DMS 273 (cell line): ENCODE results near the gene APOA1.

Experiments used
- DNase-seq: peaks from one replicate; lab custom pipeline; 2025; ENCODE audit not compliant: unreplicated experiment; lab: John Stamatoyannopoulos, UW

Gene APOA1

GRCh38 chr11:116791002-116791812, 46.2 kb downstream of the APOA1 start:
- peak; percentile 75 for DNase-seq

GRCh38 chr11:116790167-116791001, 47.0 kb downstream of the APOA1 start:
- no peak for DNase-seq

GRCh38 chr11:116788975-116789374, 48.4 kb downstream of the APOA1 start:
- no peak for DNase-seq

- DNase-seq = no peak
Observed at GRCh38 chr11:116788534-116788933, 48.9 kb downstream of the APOA1 start.

GRCh38 chr11:116787786-116788486, 49.5 kb downstream of the APOA1 start, which contains the start of gene ZPR1:
ZPR1 (minus strand) TSS chr11:116788023; CDS start chr11:116787990, 33 bp downstream.
- peak; percentile 72 for DNase-seq

GRCh38 chr11:116787436-116787785, 50.0 kb downstream of the APOA1 start:
- DNase-seq = peak; percentile 31

GRCh38 chr11:116786966-116787365, 50.5 kb downstream of the APOA1 start:
- peak; percentile 15 for DNase-seq

GRCh38 chr11:116786326-116786725, 51.1 kb downstream of the APOA1 start:
- no peak for DNase-seq
